GM23338 (cell line): Measurements from ENCODE around the gene AKAP8L. TPM values are rescaled to one million over a fixed set of nuclear protein-coding genes. Genes with fewer than 3 reads are reported as not detected.

ENCODE experiments used
- ATAC-seq: fragments of 200-7000 bp; cut with Tn5 transposase; 3 replicates; pipeline ENCODE4 v1.9.1; 2020
- DNase-seq: peaks from one replicate; pipeline ENCODE4 v3.0.0-alpha.2; 2015; ENCODE audit warnings: low spot score
- H2AFZ ChIP-seq: fragments of 200-600 bp; sonication (generic); 2 replicates; pipeline ENCODE4 v1.8.0; 2016; ENCODE audit warnings: antibody characterized with exemption, mild to moderate bottlenecking, moderate library complexity
- H3F3A ChIP-seq: fragments of 200-600 bp; sonication (generic); replicated peaks from 2 replicates; pipeline ENCODE4 v1.8.0; 2017; ENCODE audit warnings: antibody characterized with exemption, mixed run types, low read depth
- H3K27ac ChIP-seq: fragments of 200-600 bp; sonication (generic); 2 replicates; pipeline ENCODE4 v1.6.1; 2016; ENCODE audit warnings: low read depth
- H3K27me3 ChIP-seq: fragments of 200-600 bp; sonication (generic); 2 replicates; pipeline ENCODE4 v1.8.0; 2016; ENCODE audit warnings: mild to moderate bottlenecking, mixed run types, moderate library complexity; ENCODE audit not compliant: insufficient read depth
- H3K36me3 ChIP-seq: fragments of 200-600 bp; sonication (generic); 2 replicates; pipeline ENCODE4 v1.8.0; 2016; ENCODE audit warnings: mild to moderate bottlenecking; ENCODE audit not compliant: insufficient read depth
- H3K4me1 ChIP-seq: fragments of 200-600 bp; sonication (generic); 2 replicates; pipeline ENCODE4 v1.8.0; 2016; ENCODE audit warnings: mild to moderate bottlenecking, moderate library complexity; ENCODE audit not compliant: insufficient read depth
- H3K4me2 ChIP-seq: fragments of 200-600 bp; sonication (generic); 2 replicates; pipeline ENCODE4 v1.7.1; 2017; ENCODE audit warnings: mixed run types
- H3K4me3 ChIP-seq: fragments of 200-600 bp; sonication (generic); 2 replicates; pipeline ENCODE4 v1.6.1; 2016; ENCODE audit warnings: mixed run types
- H3K79me2 ChIP-seq: fragments of 200-600 bp; sonication (generic); replicated peaks from 2 replicates; pipeline ENCODE4 v1.8.0; 2017; ENCODE audit warnings: mild to moderate bottlenecking; ENCODE audit not compliant: insufficient read depth
- H3K9me2 ChIP-seq: fragments of 200-600 bp; sonication (generic); 2 replicates; pipeline ENCODE4 v1.8.0; 2017; ENCODE audit not compliant: insufficient read depth
- H4K20me1 ChIP-seq: fragments of 200-600 bp; sonication (generic); replicated peaks from 2 replicates; pipeline ENCODE4 v1.8.0; 2017; ENCODE audit warnings: mild to moderate bottlenecking; ENCODE audit not compliant: insufficient read depth
- H3K27ac Mint-ChIP-seq: 2 replicates; pipeline ENCODE4 v1.8.0; 2020; ENCODE audit warnings: inconsistent platforms, mild to moderate bottlenecking, moderate library complexity, mixed read lengths
- H3K27me3 Mint-ChIP-seq: 3 replicates; pipeline ENCODE4 v1.8.0; 2022; ENCODE audit warnings: low read depth, mild to moderate bottlenecking, moderate library complexity, mixed read lengths, inconsistent platforms; ENCODE audit not compliant: insufficient read depth, poor library complexity
- H3K36me3 Mint-ChIP-seq: 3 replicates; pipeline ENCODE4 v1.8.0; 2021; ENCODE audit warnings: low read depth, mild to moderate bottlenecking, inconsistent platforms, moderate library complexity, mixed read lengths
- H3K4me1 Mint-ChIP-seq: 3 replicates; pipeline ENCODE4 v1.8.0; 2020; ENCODE audit warnings: mild to moderate bottlenecking, inconsistent platforms, mixed read lengths
- H3K4me3 Mint-ChIP-seq: 3 replicates; pipeline ENCODE4 v1.8.0; 2021; ENCODE audit warnings: moderate library complexity, mild to moderate bottlenecking, inconsistent platforms, mixed read lengths
- H3K9me3 Mint-ChIP-seq: 3 replicates; pipeline ENCODE4 v1.8.0; 2020; ENCODE audit warnings: moderate library complexity, mild to moderate bottlenecking, inconsistent platforms, mixed read lengths
- CREB1 ChIP-seq: fragments of 250-450 bp; sonication (Bioruptor Pico); IDR thresholded peaks from 2 replicates; pipeline ENCODE4 v1.5.0; 2020; ENCODE audit warnings: low read depth, mild to moderate bottlenecking, moderate library complexity
- CTCF ChIP-seq, 2 experiments: fragments of 200-600 bp in 1 of 2; sonication (generic) in 1 of 2; conservative IDR thresholded peaks; 2 replicates each; pipeline versions ENCODE4 v1.5.1 to v1.6.1; 2016 to 2017; ENCODE audit warnings: antibody characterized with exemption in 2 of 2, low read depth in 2 of 2, mild to moderate bottlenecking in 2 of 2, moderate library complexity in 1 of 2
- ETS1 ChIP-seq: IDR thresholded peaks from 2 replicates; pipeline ENCODE4 v1.6.1; 2016; ENCODE audit warnings: antibody characterized with exemption
- EZH2 ChIP-seq: fragments of 200-600 bp; sonication (generic); IDR thresholded peaks from one replicate; pipeline ENCODE4 v1.8.0; 2017; ENCODE audit warnings: antibody characterized with exemption, mild to moderate bottlenecking, low read depth; ENCODE audit not compliant: unreplicated experiment
- EZH2phosphoT487 ChIP-seq: fragments of 200-600 bp; sonication (generic); IDR thresholded peaks from one replicate; pipeline ENCODE4 v1.8.1; 2018; ENCODE audit warnings: antibody characterized with exemption; ENCODE audit not compliant: unreplicated experiment
- JUNB ChIP-seq: IDR thresholded peaks from one replicate; pipeline ENCODE4 v1.6.1; 2016; ENCODE audit warnings: antibody characterized with exemption; ENCODE audit not compliant: unreplicated experiment
- NANOG ChIP-seq: IDR thresholded peaks from 2 replicates; pipeline ENCODE4 v1.6.1; 2016; ENCODE audit warnings: antibody characterized with exemption, borderline replicate concordance
- POLR2AphosphoS5 ChIP-seq: IDR thresholded peaks from 2 replicates; pipeline ENCODE4 v1.6.1; 2016; ENCODE audit warnings: antibody characterized with exemption, low read depth
- STAT1 ChIP-seq: IDR thresholded peaks from one replicate; pipeline ENCODE4 v1.6.1; 2016; ENCODE audit warnings: antibody characterized with exemption; ENCODE audit not compliant: unreplicated experiment
- ZNF114 ChIP-seq: fragments of 250-450 bp; sonication (Bioruptor Pico); IDR thresholded peaks from 2 replicates; pipeline ENCODE4 v1.5.0; 2020; ENCODE audit warnings: mild to moderate bottlenecking, moderate library complexity
- ZNF331 ChIP-seq: fragments of 250-450 bp; sonication (Bioruptor Pico); IDR thresholded peaks from 2 replicates; pipeline ENCODE4 v1.5.0; 2020; ENCODE audit warnings: low read depth, mild to moderate bottlenecking, moderate library complexity
- ZNF462 ChIP-seq: fragments of 250-450 bp; sonication (Bioruptor Pico); IDR thresholded peaks from 2 replicates; pipeline ENCODE4 v1.5.0; 2020; ENCODE audit warnings: mild to moderate bottlenecking, moderate library complexity
- polyA plus RNA-seq: library from polyadenylated mRNA; unstranded; fragments of >200 nt; fragmentation: Nextera tagmentation; extraction: Ambion mirVana; gene quantifications from 2 replicates; pipeline ENCODE4 v1.2.1, GENCODE V29; 2016
- total RNA-seq: library from RNA; depleted of rRNA; stranded (reverse); fragments of >200 nt; shearing (Covaris generic); gene quantifications from 2 replicates; pipeline ENCODE4 v1.2.3, GENCODE V29; 2014
- TF ChIP-seq, protein P1 (sequence below): IDR thresholded peaks from one replicate; pipeline ENCODE4 v1.6.1; 2018; ENCODE audit warnings: antibody characterized with exemption; ENCODE audit not compliant: unreplicated experiment

Gene AKAP8L
- total and polyA plus RNA-seq, 2 experiments from 2014 or later: 78.8 to 165 TPM

- peaks cover 69% of the 10 kb centered on the region for H3K36me3 Mint-ChIP-seq
- no peak overlapping the region for H3K4me2 ChIP-seq
- no peaks in the 10 kb centered on the region for H3K9me2 ChIP-seq
- H3K27me3 ChIP-seq: no peaks in the 10 kb centered on the region
- H3K4me1 ChIP-seq: no peaks in the 10 kb centered on the region
- TF ChIP-seq ZNF462 (CRISPR knock-in tag) (no peak), STAT1 (no peak), ZNF114 (no peak), ETS1 (no peak), JUNB (no peak), NANOG (no peak), POLR2AphosphoS5 (no peak), CTCF (conservative IDR thresholded peaks at IDR 0.05; ENCODE audit: low read depth in 2 of 2) (no peak), EZH2phosphoT487 (no peak), EZH2 (no peak), ZNF331 (CRISPR knock-in tag) (no peak), CREB1 (CRISPR knock-in tag) (no peak)
- TF ChIP-seq, protein P1, sequence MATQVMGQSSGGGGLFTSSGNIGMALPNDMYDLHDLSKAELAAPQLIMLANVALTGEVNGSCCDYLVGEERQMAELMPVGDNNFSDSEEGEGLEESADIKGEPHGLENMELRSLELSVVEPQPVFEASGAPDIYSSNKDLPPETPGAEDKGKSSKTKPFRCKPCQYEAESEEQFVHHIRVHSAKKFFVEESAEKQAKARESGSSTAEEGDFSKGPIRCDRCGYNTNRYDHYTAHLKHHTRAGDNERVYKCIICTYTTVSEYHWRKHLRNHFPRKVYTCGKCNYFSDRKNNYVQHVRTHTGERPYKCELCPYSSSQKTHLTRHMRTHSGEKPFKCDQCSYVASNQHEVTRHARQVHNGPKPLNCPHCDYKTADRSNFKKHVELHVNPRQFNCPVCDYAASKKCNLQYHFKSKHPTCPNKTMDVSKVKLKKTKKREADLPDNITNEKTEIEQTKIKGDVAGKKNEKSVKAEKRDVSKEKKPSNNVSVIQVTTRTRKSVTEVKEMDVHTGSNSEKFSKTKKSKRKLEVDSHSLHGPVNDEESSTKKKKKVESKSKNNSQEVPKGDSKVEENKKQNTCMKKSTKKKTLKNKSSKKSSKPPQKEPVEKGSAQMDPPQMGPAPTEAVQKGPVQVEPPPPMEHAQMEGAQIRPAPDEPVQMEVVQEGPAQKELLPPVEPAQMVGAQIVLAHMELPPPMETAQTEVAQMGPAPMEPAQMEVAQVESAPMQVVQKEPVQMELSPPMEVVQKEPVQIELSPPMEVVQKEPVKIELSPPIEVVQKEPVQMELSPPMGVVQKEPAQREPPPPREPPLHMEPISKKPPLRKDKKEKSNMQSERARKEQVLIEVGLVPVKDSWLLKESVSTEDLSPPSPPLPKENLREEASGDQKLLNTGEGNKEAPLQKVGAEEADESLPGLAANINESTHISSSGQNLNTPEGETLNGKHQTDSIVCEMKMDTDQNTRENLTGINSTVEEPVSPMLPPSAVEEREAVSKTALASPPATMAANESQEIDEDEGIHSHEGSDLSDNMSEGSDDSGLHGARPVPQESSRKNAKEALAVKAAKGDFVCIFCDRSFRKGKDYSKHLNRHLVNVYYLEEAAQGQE: no peak
- no peak for ATAC-seq
- H3K27me3 Mint-ChIP-seq: peaks cover 5% of the 10 kb centered on the region
- H3K27ac Mint-ChIP-seq: no peak overlapping the region
- 0 out of 3 replicates have a peak, but pooled peaks cover 3% of the 10 kb centered on the region for H3K4me1 Mint-ChIP-seq
- peaks cover 6% of the 10 kb centered on the region for H3K36me3 ChIP-seq
- H3K79me2 ChIP-seq: peaks cover 33% of the 10 kb centered on the region
- no peaks in the 10 kb centered on the region; the same call in 1 of the 3 replicates for H3K9me3 Mint-ChIP-seq
- H3F3A ChIP-seq: 0 out of 2 replicates have a peak, but pooled peaks cover 5% of the 10 kb centered on the region
- no peak for DNase-seq
- H4K20me1 ChIP-seq: peaks cover 14% of the 10 kb centered on the region
- no peak overlapping the region for H3K4me3 Mint-ChIP-seq
- H3K4me3 ChIP-seq: no peak overlapping the region
- no peak overlapping the region for H2AFZ ChIP-seq
- no peak overlapping the region for H3K27ac ChIP-seq
These were observed 20.1 kb downstream of the AKAP8L start for GRCh38 chr19:15398501-15399233.
